Measurements from ENCODE around the gene STK38.

Gene STK38

DNA sequence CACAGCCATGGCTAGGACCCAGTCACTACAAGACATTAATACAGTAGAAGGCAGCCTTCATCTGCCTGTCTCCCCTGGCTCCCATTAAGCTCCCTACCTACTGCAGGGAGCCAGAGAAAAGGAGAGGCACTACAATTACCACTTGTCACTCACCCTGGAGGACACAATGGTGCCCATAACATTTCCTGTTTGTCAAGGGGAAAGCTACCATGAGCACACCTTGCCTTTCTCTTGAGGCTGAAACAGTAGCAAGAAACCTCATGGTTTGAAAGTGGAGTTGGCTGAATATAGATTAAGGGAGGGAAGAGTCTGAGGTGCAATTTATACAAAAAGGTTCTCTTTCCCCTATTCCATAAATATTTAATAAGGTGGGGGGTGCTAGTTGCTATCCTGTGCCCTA, 27.9 kb downstream of the STK38 start:
- no peak for DNase-seq

- DNase-seq = no peak
Measured at GRCh38 chr6:36517408-36517807, 29.9 kb downstream of the STK38 start.

GRCh38 chr6:36516988-36517387, 30.3 kb downstream of the STK38 start:
- no peak for DNase-seq

GRCh38 chr6:36516559-36516958, 30.7 kb downstream of the STK38 start:
- DNase-seq = no peak

GRCh38 chr6:36515844-36516243, 31.4 kb downstream of the STK38 start:
- DNase-seq = no peak

DNA sequence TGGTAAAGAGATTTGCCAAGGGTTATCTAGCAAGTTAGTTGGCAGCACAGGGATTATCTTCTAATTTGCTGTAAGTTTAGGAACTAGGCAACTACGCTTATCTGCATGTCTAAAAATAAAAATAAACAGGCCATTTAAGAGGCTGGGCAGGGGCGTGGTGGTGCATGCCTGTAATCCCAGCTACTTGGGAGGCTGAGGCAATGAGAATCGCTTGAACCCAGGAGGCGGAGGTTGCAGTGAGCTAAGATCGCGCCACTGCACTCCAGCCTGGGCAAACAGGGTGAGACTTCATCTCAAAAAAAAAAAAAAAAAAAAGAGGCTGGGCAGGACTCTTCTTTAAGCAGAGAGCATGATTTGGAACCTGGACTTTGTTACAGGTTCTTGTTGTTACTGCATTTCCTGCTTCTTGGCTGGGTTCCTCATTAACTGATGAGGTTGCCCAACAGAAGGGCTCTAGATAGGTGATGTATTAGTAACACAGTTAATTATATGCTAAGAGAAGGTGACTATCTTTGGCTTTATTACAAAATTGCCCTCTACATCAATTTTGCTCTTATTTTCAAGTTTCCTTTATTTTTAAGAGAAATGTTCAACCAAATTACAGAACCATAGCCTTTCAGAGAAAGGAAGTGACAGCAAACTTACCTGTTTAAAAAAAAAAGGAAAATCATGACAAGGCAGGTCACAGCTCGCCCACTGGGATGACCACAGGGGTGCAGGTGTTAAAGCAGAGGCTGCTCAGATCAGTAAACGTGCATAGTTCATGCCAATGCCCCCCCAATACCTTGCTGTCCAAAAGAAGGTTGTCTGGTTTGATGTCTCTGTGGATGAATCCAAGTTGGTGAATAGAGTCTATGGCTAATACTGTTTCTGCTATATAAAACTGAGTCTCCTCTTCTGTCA, 32.5 kb downstream of the STK38 start:
- DNase-seq = no peak

GRCh38 chr6:36510365-36510764, 36.9 kb downstream of the STK38 start:
- no peak for DNase-seq

DNA sequence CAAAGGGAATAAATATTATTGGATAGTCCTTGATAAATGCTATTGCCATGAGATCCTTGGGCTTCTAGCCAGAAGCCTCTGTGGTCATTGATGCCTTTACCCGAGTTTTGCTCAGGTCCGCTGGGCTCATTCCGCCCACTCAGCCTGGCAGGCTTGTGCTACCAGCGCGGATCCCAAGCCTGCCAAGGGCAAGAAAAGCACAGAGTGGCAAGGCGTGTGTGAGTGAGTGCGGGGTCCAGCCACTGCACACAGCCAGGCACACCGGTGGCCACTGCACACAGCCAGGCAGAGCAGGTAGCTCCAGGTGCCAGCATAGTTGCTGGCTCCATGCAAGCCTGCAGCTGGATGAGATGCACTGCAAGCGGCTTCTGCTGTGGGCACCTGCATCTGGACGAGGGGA, 38.7 kb downstream of the STK38 start:
- no peak for DNase-seq

DNA sequence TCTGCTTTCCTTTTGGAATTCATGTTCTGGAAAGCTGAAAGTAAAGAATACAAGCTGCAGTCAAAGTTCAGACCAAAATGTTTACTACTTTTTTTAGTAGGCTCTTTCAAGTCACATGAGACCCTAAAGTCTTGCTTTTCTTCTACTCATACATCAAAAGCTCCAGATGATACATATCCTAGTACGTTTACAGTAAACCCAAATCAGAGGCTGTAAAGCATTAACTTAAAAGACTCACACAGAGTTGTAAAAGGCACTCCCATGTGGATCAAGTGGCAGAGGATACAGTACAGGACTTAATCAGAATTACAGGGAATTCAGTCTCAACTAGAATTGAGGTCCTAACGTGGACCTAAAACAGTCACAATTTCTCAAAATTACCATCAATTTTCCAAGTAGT, 40.7 kb downstream of the STK38 start:
- DNase-seq = no peak

DNA sequence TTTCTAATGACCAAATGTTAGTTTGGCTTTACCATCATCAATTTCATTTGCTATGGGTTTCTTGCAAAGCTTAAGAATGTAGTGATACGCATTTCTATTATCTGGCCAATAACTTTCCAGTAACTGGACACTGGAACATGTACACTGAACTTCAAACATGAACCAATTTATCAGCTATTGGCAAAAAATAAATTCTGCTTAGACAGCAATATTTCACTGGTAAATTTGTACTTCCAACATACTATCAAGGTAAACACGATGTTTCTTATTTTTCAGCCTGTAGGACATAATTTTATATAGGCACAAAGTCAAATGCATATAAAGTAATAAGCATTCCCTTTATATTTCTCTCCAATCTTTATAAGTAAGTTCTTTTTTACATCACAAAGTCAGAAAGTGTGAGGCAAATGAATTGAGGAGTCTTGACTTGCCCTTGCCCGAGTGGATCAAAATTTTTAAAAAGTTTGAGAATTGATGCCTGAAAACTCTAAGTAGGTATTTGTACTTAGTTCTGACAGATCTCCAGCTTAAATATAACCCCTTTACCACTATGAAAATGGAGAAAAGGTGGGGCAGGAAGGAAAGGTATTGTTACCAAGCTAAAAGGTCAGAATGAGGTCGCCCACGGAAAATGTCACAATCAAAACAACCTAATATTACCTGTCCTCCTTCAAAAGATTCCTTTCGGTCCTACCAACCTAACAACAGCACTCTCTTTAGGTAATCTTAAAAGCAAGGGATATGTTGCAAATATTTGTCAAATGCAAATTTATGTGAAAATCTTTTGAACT, 41.3 kb downstream of the STK38 start:
- no peak for DNase-seq

- DNase-seq = no peak
Measured at GRCh38 chr6:36504982-36505381, 42.3 kb downstream of the STK38 start.

- DNase-seq = no peak
Measured at GRCh38 chr6:36504181-36504580, 43.1 kb downstream of the STK38 start.

DNA sequence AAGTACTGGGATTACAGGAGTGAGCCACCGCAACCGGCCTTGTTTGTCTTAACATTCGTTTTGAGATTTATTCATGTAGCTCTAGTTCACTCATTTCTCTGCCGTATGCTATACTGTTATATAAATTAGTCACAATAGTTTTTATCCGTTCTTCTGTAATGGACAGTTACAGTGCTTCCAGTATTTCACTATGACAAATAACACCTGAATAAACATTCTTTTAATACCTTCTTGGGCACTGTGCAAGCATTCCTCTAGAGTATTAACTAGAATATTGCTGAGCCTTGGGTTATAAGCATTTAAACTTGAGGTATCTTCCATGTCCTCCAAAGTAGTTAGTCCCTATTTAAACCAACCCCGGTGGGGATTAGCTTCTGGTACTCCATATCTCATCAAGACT, 45.6 kb downstream of the STK38 start:
- peak; percentile 53 for DNase-seq

- no peak for DNase-seq
Measured at GRCh38 chr6:36499918-36500317, 47.4 kb downstream of the STK38 start.

- no peak for DNase-seq
Measured at GRCh38 chr6:36495086-36495485, 52.2 kb downstream of the STK38 start.

DNA sequence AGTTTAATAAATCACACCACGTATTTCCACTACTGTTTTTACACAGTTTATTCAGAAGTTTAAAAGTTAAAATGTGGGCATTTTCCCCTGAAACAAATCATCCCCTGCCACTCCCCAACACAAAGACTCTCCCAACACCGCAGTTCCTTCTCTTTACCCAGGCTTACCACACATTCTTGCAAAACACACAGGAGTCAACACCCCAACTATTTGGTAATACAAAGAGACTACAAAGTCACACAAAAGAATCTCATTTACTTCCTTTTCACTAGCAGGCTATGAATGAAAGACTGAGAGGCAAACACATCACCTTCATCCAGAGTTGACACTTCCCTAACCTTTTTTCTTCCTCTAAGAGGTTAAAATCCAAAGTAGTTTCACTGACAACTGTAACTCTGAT, 53.4 kb downstream of the STK38 start:
- DNase-seq = no peak

DNA sequence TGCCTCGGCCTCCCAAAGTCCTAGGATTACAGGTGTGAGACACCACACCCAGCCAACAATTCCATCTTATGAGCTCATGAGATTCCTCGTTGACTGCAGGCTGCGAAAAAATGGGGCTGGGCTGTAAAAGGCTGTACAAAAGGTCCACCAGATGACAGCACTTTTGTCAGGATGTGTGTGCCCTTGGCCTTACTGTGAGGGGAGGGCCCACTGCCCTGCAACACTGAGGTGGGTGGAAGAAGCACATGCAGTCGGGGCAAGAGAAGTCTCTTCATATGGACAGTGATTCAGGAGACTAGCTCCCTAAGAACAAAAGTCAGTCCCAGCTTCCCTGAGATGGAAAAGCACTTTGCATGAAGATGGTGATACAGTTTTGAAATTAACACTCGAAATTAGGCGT, 54.0 kb downstream of the STK38 start:
- no peak for DNase-seq

DNA sequence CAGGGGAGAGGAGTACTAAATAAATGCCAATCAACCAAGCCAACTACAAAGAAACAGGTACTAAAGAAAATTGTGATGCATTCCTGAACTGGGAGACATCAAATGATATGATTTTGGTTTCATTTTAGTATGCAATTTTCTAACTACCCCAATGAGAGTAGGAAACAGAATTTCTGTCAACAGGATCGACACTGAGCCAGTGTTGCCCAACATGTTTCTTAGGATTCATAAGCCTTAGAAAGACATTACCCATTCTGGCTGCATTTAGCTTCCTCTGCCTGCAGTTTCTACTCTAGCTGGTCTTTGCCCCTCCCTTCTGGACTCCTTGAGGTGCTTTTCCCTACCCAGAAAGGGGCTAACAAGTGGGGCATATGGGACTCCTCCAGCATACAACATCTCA, 54.7 kb downstream of the STK38 start:
- DNase-seq = no peak

- DNase-seq = no peak
Measured at GRCh38 chr6:36492092-36492491, 55.2 kb downstream of the STK38 start.

- DNase-seq = peak; percentile 22
Measured at GRCh38 chr6:36491378-36491965, 55.8 kb downstream of the STK38 start.

- DNase-seq = no peak
Measured at GRCh38 chr6:36489426-36489825, 57.9 kb downstream of the STK38 start.

DNA sequence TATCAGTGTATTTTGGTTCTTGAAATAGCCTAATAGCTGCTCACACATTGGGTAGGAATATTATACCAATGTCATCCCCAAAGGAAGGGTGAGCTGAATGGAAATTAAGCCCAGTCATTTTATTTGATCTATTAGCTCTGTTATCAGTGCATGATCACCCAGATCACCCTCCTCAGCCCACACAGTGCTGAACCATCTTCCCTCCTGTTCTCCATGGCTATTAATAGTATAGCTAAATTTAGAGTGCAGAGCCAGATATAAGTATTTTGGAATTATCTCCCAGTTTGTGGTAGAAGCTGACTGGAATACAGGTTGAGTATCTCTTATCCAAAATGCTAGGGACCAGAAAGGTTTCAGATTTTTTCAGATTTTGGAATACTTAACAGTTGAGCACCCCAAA, 59.1 kb downstream of the STK38 start:
- no peak for DNase-seq

GRCh38 chr6:36487698-36488097, 59.6 kb downstream of the STK38 start:
- DNase-seq = peak; percentile 39

- no peak for DNase-seq
Measured at GRCh38 chr6:36484736-36485135, 62.5 kb downstream of the STK38 start.

Measured in fibroblast of skin of back (primary cell).